C4-2B (cell line): ENCODE measurements around the gene OR5B2.

Experiments used
- H3K27ac ChIP-seq: fragments of 450-650 bp; 2 replicates; pipeline ENCODE4 v1.5.1; 2017
- ZFX ChIP-seq: fragments of 450-650 bp; IDR thresholded peaks from 2 replicates; pipeline ENCODE4 v1.6.1; 2017
- TF ChIP-seq, protein P1 (sequence below): fragments of 450-650 bp; conservative IDR thresholded peaks from 2 replicates; pipeline ENCODE4 v1.5.1; 2017; ENCODE audit warnings: mild to moderate bottlenecking

Gene OR5B2

DNA sequence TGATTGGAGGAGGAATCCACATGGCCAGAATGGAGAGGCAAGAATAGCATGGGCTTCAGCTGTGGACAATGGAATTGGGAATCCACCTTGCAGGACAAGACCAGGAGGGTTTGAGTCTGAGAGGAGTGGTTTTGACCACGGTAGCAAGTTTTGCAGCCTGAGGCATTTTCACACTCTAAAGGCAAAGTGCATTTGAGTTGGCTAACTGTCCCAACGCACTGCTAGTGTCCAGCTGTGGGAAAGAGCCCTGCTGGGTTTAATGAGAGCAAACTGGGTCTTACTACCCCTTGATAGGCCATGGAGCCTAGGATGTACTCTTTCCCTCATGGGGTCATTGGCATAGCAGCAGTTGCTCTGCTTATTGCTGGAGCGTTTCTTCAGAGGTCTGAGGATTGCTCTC is at the start of gene OR5B2:
OR5B2 (minus strand) TSS at position 101 of the 400 bp plus-strand sequence. CDS start 4,860 bp downstream, outside the sequence.
- H3K27ac ChIP-seq = no peak within 1 kb of the TSS
- TF ChIP-seq ZFX = no peak
- TF ChIP-seq, protein P1, sequence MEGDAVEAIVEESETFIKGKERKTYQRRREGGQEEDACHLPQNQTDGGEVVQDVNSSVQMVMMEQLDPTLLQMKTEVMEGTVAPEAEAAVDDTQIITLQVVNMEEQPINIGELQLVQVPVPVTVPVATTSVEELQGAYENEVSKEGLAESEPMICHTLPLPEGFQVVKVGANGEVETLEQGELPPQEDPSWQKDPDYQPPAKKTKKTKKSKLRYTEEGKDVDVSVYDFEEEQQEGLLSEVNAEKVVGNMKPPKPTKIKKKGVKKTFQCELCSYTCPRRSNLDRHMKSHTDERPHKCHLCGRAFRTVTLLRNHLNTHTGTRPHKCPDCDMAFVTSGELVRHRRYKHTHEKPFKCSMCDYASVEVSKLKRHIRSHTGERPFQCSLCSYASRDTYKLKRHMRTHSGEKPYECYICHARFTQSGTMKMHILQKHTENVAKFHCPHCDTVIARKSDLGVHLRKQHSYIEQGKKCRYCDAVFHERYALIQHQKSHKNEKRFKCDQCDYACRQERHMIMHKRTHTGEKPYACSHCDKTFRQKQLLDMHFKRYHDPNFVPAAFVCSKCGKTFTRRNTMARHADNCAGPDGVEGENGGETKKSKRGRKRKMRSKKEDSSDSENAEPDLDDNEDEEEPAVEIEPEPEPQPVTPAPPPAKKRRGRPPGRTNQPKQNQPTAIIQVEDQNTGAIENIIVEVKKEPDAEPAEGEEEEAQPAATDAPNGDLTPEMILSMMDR = no peak

DNA sequence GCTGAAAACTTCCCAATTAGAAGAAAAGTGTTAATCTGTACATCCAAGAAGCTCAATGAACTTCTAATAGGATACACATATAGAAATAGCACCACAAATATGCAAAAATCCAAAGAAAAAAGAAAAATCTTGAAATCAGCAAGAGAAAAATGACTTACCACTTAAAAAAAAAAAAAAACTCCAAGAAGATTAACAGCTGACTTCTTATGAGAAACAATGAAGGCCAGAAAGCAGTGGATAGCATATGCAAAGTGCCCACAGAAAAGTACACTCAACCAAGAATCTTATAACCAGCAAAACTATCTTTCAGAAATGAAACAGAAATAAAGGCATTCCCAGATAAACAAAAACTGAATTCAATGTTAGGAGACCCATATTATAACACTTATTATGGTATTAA is 44.0 kb upstream of the OR5B2 start:
- H3K27ac ChIP-seq = no peak overlapping the region
- no peak for TF ChIP-seq ZFX
- TF ChIP-seq, protein P1 = no peak

DNA sequence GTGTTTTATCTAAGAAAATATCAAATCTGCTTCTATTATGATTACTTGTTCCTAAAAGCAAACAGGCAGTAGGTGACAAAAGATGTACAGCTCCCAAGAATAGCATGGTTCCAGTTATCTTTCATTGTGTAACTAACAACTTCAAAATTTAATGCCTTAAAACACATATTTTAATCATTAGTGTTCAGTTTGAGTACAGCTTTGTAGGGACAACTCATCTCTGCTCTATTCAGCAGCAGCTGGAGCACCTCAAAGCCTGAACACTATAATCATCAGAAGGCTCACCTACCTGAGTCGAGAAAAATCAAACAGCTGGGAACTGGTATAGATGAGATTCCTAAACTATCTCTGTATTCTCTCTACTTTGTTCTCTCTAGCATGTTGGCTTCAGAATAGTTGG is 38.4 kb upstream of the OR5B2 start:
- no peak overlapping the region for H3K27ac ChIP-seq
- TF ChIP-seq, protein P1 = no peak

DNA sequence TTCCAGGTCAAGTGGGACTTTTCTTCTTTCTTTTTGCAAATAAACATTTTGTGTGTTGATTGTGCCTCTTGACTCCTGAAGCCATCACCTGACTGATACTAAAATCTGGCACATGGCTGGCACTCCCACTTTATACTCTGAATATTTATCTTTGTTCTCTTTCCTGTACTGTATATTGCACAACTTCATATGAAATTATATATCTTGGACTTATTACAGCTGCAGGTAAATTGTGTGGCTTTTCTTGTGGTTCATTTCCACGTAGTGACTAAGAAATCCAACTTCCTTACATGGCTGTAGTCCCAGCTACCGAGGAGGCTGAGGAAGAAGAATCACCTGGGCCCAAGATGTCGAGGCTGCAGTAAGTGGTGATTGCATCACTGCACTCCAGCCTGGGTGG is 37.8 kb upstream of the OR5B2 start:
- no peak for TF ChIP-seq ZFX
- TF ChIP-seq, protein P1 = no peak
- H3K27ac ChIP-seq = no peak overlapping the region

DNA sequence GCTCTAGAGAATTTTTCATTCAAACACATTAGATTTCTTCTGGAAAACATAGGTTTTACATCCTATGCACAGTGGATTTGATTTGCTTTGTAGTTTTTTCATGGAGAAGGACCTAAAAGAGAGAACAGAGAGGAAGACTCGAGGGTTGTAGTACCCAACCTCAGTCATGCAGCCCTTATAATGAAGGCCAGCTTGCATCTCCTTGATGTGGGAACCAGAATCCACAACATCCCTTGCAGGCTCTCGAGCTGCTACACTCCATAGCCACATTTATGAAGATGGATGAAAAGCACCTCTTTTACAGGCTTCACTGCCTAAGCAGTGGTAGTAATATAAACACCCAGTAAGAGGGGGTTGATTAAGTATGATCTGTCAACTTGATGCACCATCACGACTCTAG is 23.7 kb upstream of the OR5B2 start:
- TF ChIP-seq, protein P1 = no peak
- TF ChIP-seq ZFX = no peak
- no peak overlapping the region for H3K27ac ChIP-seq

DNA sequence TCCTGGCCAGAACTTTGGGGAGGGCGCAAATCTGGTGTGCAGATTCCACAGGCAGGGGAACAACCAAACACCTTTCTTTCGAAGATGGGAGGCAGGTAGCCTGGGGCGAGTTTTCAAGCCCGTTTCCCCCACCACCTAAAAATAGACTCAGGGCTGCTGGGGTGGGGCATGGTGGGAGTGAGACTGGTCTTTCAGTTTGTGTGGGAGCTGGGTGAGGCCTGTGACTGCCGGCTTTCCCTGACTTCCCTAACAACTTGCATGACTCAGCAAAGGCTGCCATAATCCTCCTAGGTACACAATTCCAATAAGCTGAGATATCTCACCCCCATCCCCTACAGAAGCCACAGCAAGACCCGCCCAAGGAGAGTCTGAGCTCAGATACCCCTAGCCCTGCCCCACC is 18.4 kb upstream of the OR5B2 start:
- TF ChIP-seq, protein P1 = no peak
- no peak for TF ChIP-seq ZFX

DNA sequence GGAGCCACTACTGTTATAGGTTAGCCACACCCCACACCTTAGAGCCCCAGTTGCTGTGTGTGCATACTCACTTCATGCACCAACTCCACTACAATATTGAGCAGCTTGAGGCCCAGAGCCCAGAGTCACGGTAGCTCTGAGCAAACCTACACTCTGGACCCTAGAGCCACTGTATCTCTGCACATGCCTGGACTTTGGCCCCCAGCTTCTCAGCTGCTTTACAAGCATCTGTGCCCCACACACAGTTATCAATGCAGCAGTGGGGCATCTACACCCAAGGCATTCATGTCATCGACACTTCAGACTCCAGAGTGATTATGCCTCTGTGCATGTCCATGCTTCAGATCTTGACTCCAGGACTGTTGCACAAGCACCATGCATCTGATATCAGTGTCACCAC is 16.4 kb upstream of the OR5B2 start:
- TF ChIP-seq, protein P1 = no peak
- TF ChIP-seq ZFX = no peak
- no peak overlapping the region for H3K27ac ChIP-seq

More for the DNA sequence above, 18.4 kb upstream of the OR5B2 start:
- no peak overlapping the region; the same call in 1 of the 2 replicates for H3K27ac ChIP-seq
